Stimulated activated effector memory CD8-positive, alpha-beta T cell treated with anti-CD3 and anti-CD28 coated beads, Interleukin-12 subunit alpha, Interleukin-12 subunit beta, amount 100 ng/mL, for 72 hours (primary cell): Measurements from ENCODE around the gene AKAP9.
"Not testable (repeated sequence)": the region's sequence is repeated elsewhere in the genome, so short reads cannot be mapped to it uniquely, and the experiment has no call there.

Experiments used
- ATAC-seq: fragments of 150-1000 bp; cut with Tn5 transposase; 2 replicates; pipeline ENCODE4 v1.10.0; 2021
- DNase-seq, 2 donors: peaks; one replicate each; pipeline ENCODE4 v3.0.0; 2021 to 2022; ENCODE audit warnings: low spot score in 2 of 2
- H3K27ac Mint-ChIP-seq: one replicate; pipeline ENCODE4 v1.8.0; 2022; ENCODE audit warnings: mild to moderate bottlenecking, mixed read lengths
- H3K36me3 Mint-ChIP-seq: one replicate; pipeline ENCODE4 v1.8.0; 2022; ENCODE audit warnings: mild to moderate bottlenecking, mixed read lengths
- H3K4me1 Mint-ChIP-seq: one replicate; pipeline ENCODE4 v1.8.0; 2022; ENCODE audit warnings: mixed read lengths
- H3K4me3 Mint-ChIP-seq: one replicate; pipeline ENCODE4 v1.8.0; 2022; ENCODE audit warnings: mild to moderate bottlenecking, mixed read lengths
- H3K9me3 Mint-ChIP-seq: one replicate; pipeline ENCODE4 v1.8.0; 2022; ENCODE audit warnings: mixed read lengths

Gene AKAP9

DNA sequence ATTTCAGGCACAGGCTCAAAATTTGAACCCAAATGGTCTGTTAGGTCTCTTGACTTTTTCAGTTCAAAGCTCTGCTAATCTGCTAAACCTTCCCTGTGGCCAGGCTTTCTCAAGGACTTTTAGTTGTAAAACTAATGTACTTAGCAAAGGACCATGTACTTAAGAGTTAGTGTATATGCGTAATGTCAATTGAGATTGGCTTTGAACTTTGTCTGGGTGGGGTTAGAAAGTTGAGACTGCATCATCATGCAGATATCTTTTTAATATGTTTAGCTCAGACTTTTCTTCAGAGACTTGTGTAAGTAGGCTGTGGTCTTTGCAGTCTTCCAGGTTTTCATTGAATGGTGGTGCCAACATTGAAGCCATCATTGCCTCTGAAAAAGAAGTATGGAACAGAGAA lies 159.9 kb downstream of the AKAP9 start:
- Mint-ChIP-seq H3K4me1 (no peaks in the 10 kb centered on the region), H3K4me3 (no peak overlapping the region), H3K36me3 (peaks cover 88% of the 10 kb centered on the region), H3K9me3 (no peaks in the 10 kb centered on the region), H3K27ac (no peak overlapping the region)
- ATAC-seq (no peak), DNase-seq (no peak)

DNA sequence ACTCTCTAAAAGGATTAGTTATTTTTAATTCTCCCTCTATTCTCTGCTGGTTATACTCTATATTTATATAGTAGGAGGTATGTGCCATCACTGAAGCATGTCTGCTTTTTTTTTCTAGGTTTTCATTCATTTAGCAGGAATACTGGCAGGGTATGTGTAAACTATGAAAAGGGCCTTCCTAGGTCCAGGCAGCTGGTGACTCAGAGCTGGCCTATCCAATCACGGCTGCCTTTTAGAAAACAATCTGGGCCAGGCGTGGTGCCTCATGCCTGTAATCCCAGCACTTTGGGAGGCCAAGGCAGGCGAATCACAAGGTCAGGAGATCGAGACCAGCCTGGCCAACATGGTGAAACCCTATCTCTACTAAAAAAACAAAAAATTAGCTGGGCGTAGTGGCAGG lies 162.2 kb downstream of the AKAP9 start:
- DNase-seq, H3K4me1 Mint-ChIP-seq, H3K9me3 Mint-ChIP-seq, H3K27ac Mint-ChIP-seq, H3K4me3 Mint-ChIP-seq, ATAC-seq: not testable (repeated sequence)
- peaks cover 84% of the 10 kb centered on the region for H3K36me3 Mint-ChIP-seq

DNA sequence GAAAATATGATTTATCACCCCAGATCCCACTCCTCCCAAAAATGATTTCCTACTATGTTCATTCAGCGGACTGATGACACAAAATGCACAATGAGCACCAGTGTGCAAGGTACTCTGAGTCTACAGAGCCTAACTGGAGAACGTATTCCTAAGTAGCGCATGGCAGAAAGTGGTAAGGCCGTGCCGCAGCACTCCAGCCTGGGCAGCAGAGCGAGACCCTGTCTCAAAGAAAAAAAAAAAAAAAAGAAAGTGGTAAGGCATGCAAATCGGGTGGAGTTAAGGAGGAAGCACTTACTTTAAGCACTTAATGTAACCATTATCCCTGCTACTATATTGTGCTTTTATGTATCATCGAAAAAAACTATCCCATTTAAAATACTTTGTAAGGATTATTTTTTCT lies 168.2 kb downstream of the AKAP9 start:
- peaks cover 83% of the 10 kb centered on the region for H3K36me3 Mint-ChIP-seq
- H3K27ac Mint-ChIP-seq = peak overlapping the region; percentile 12
- DNase-seq = no peak

DNA sequence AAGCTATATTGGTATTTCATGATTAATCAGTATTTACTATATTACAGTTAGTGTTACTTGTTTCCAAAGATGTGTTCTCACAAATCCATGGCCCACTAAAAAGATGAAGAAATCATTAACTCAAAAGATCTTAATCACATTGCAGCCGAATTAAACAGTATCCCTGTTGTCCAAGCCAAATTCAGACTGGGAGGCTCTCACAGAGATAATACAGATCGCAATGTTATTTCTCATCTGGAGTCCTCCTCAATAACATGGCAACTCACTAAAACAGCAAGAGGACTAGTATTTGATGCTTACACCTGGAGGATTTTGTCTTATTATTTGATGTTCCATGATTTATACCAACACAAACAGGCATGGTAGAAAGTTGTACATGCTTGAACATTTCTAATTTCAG lies 170.2 kb downstream of the AKAP9 start:
- peaks cover 96% of the 10 kb centered on the region for H3K36me3 Mint-ChIP-seq
- H3K27ac Mint-ChIP-seq = no peak overlapping the region
- DNase-seq (no peak), ATAC-seq (no peak)
- H3K4me1 Mint-ChIP-seq = no peaks in the 10 kb centered on the region
- no peak overlapping the region for H3K4me3 Mint-ChIP-seq
- no peaks in the 10 kb centered on the region for H3K9me3 Mint-ChIP-seq

More for the DNA sequence above, 168.2 kb downstream of the AKAP9 start:
- ATAC-seq = no peak
- H3K4me3 Mint-ChIP-seq = no peak overlapping the region
- no peaks in the 10 kb centered on the region for H3K9me3 Mint-ChIP-seq
- H3K4me1 Mint-ChIP-seq = no peaks in the 10 kb centered on the region

DNA sequence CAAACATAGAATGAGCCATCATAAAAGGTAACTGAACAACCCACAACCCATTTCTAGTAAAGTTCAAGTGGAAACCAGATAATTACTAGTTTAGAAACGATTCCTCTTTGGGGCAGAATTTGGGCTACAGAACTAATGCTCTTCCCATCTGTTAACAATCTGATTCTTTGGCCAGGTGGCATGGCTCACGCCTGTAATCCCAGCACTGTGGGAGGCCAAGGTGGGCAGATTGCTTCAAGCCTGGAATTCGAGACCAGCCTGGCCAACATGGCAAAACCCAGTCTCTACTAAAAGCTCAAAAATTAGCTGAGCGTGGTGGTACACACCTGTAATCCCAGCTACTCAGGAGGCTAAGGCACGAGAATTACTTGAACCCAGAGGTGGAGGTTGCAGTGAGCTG lies 175.2 kb downstream of the AKAP9 start:
- no peak for ATAC-seq
- Mint-ChIP-seq H3K9me3 (no peaks in the 10 kb centered on the region), H3K36me3 (peaks cover 99% of the 10 kb centered on the region), H3K27ac (no peak overlapping the region), H3K4me1 (peaks cover 8% of the 10 kb centered on the region), H3K4me3 (no peak overlapping the region)
- no peak for DNase-seq

DNA sequence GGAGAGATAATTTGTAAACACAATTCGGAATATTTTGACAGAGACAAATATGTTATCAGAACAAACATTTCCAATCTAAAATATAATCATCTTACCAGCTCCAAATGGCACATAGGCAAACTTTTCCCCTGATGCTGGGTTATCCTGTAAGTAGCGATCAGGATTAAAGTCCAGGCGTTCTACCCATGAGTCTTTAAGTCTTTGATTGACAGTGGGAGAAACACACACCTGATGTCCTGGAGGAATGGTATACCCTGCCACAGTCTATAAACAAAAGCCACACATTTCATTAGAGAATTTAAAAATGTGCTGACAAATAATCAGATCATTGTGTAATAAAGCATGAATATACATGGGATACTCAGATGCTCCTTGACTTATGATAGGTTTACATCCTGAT lies 176.3 kb downstream of the AKAP9 start:
- no peak for DNase-seq
- Mint-ChIP-seq H3K27ac (no peak overlapping the region), H3K4me3 (no peak overlapping the region), H3K9me3 (no peaks in the 10 kb centered on the region), H3K4me1 (peaks cover 8% of the 10 kb centered on the region), H3K36me3 (peaks cover 100% of the 10 kb centered on the region)
- no peak for ATAC-seq

DNA sequence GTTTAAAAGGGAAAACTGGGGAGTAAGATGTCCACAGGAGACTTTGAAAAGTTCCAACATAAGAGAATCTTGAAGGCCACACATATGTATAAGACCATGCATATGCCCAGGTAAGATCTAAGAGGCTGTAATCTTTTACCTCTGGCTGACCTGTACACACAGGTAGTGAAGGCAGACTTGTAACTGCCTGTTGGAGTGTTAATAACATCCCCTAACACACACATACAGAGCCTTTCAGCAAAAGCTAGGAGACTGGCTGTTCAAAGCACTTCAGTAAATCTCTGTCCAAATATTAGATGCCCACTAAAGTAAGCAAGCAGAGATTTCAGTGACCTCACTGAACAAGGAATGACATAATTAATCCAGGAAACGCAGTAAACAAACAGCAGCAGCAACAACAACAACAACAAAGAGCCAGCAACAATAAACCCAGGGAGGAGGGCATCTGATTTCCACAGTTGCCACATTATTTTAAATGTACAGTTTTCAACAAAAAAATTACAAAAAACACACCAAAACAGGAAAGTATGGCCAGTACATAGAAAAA lies 178.6 kb downstream of the AKAP9 start:
- no peak overlapping the region for H3K27ac Mint-ChIP-seq

DNA sequence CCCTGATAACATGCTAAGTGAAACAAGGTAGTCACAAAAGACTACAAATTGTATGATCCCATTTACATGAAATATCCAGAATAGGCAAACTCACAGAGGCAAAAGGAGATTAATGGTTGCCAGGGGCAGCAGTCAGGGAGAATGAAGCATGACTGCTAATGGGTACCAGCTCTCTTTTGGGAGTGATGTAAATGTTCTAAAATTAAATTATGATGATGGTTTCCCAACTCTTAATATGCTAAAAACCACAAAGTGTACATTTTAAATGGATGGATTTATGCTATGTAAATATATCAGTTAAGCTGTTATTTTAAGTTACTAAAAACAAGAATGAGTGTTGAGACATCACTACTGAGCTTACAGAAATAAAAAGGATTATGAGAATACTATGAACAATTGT lies 181.0 kb downstream of the AKAP9 start:
- no peak for ATAC-seq
- peaks cover 100% of the 10 kb centered on the region for H3K36me3 Mint-ChIP-seq
- no peak overlapping the region for H3K4me3 Mint-ChIP-seq
- no peaks in the 10 kb centered on the region for H3K9me3 Mint-ChIP-seq
- H3K4me1 Mint-ChIP-seq = peaks cover 8% of the 10 kb centered on the region
- DNase-seq = no peak
- H3K27ac Mint-ChIP-seq = no peak overlapping the region

More for the DNA sequence above, 178.6 kb downstream of the AKAP9 start:
- Mint-ChIP-seq H3K9me3 (no peaks in the 10 kb centered on the region), H3K4me3 (no peak overlapping the region), H3K36me3 (peaks cover 100% of the 10 kb centered on the region), H3K4me1 (peaks cover 8% of the 10 kb centered on the region)
- DNase-seq = no peak
- no peak for ATAC-seq

DNA sequence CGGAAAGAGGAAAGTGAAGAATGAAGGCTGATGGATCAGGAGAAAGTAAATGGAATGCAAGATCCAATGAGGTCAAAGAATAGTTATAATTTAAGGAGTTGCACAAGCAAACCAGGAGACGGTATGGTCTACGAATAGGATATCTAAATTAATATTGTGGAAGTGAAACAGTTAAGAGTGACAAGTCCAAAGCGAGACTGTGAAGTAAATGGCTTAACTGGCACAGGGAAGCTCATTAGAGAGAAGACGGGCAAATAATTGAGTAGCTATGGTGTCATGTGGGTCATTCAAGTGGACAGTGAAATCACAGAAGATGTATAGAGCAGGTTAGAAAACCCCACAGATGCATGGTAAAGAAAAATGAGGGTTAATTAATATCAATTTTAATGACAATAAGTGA lies 190.4 kb downstream of the AKAP9 start:
- ATAC-seq = no peak
- Mint-ChIP-seq H3K9me3 (no peaks in the 10 kb centered on the region), H3K27ac (no peak overlapping the region), H3K4me1 (peaks cover 30% of the 10 kb centered on the region), H3K4me3 (no peak overlapping the region), H3K36me3 (peaks cover 78% of the 10 kb centered on the region)
- no peak for DNase-seq

DNA sequence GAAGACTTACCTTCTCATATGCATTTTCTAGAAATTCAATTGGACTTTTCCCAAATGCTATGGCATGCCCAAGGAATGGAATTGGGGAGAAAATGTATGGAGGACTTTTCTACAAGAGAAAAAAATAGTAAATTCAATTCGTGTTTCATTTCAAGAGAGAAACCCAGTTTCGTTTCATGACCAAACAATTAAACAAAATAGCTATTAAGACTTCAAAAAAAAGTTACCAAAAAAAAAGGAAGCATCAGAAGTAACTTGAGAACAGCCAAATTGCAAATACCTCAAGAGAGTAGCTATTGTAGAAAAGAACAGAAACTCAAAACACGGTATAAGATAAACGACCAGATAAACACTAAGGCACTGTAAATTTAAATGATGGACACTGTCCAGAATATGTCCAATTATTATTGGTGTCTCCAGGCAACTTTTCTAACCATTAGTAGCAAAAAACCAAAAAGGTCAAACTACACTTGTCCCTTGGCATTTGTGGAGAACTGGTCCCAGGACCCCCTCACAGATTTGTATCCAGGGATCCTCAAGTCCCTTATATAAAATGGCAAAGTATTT lies 191.2 kb downstream of the AKAP9 start:
- Mint-ChIP-seq H3K27ac (no peak overlapping the region), H3K4me3 (no peak overlapping the region), H3K4me1 (peaks cover 31% of the 10 kb centered on the region), H3K9me3 (no peaks in the 10 kb centered on the region), H3K36me3 (peaks cover 70% of the 10 kb centered on the region)
- ATAC-seq (no peak), DNase-seq (no peak)

DNA sequence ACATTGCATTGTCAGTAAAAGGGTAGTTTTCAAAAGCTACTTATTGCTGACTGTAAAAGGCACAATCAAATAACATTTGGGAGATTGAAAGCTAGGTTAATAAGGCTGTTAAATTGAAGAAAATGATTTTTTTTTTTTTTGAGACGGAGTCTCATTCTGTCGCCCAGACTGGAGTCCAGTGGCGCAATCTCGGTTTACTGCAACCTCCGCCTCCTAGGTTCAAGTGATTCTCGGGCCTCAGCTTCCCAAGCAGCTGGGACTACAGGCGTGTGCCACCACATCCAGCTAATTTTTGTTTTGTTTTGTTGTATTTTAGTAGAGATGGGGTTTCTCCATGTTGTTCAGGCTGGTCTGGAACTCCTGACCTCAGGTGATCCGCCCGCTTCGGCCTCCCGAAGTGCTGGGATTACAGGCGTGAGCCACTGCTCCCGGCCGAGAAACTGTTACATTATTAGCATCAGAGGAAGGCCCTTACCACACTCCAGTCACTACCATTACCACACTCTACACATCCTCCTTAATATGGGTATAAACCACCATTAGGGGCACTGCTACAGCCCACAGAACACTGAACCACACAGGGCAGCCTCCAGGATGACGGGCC lies 192.6 kb downstream of the AKAP9 start:
- Mint-ChIP-seq H3K4me3 (peak overlapping the region; percentile 98), H3K36me3 (peaks cover 57% of the 10 kb centered on the region), H3K9me3 (no peaks in the 10 kb centered on the region), H3K27ac (peak overlapping the region; percentile 98), H3K4me1 (peaks cover 31% of the 10 kb centered on the region)
- ATAC-seq (peak; percentile 39), DNase-seq (no peak)

DNA sequence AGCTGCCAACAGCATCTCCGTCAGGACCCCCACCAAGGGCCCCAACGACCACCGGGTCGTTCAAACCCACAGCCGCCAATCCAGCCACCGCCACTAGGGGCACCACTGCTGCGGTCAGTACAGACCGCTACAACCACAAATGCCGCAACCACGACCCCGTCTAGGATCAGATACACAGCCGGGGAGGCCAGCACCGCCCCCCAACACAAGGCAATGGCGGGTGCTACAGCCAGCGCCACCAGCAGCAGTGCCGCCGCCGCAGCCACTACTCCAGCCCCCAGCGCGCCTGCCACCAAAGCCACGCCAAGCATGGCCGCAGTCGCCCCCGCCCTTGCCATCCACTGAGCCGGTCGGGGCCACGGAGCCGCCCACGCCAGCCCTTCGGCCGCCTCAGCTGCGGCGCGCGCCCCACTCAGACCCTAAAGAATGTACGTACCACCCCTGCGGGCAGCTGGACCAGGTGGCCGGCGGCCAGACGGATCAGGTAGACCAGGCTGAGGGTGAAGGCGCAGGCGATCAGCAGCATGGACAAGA lies 193.1 kb downstream of the AKAP9 start:
- Mint-ChIP-seq H3K4me3 (peak overlapping the region; percentile 98), H3K4me1 (peaks cover 31% of the 10 kb centered on the region), H3K27ac (peak overlapping the region; percentile 98), H3K9me3 (no peaks in the 10 kb centered on the region), H3K36me3 (peaks cover 51% of the 10 kb centered on the region)
- DNase-seq (peak; percentile 59 to 85), ATAC-seq (peak; percentile 56)

DNA sequence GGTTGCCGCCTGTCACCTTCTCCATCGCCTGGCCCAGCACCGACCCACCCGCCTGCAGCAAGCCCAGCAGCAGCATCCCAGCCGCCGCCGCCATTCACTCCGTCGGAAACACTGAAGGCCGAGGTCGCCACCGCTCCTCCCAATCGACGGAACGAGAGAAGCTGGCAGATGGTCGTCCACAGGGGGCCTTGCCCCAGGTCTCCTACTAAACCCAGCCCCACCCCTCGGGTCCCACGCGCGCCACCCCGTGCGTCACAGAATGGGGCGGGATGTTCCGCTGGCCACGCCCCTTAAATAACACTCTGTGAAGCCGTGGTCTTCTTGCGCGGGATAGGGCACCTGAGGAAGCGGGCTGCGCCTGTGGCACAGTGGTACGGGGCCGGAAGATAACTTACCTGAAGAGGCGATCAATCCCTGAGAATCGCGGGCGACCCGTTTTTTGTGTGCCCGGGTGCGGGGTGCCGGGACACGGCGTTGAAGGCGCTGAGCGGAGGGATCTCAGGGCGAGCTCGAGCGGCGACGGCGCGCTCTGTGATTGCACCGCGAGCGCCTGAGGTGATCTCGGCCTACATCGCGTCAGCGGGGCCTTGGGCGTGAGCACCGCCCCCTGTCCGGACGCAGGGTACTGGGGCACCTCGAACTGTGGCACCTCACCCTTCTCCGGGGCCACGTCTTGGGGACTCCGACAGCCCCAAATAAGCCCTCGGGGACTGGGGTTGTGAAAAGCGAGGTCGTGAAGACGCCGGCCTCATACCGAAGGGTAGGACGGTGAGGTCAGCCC lies 193.8 kb downstream of the AKAP9 start, which contains the start of gene CYP51A1:
TSS of gene CYP51A1 (minus strand) at position 207 of the 781 bp plus-strand sequence. CDS start at position 94, 113 bp downstream.
- DNase-seq = peak; percentile 94 to 98
- H3K9me3 Mint-ChIP-seq = no peaks in the 10 kb centered on the region
- peaks cover 44% of the 10 kb centered on the region for H3K36me3 Mint-ChIP-seq
- peak within 1 kb of the TSS; percentile 98 for H3K27ac Mint-ChIP-seq
- peaks cover 30% of the 10 kb centered on the region for H3K4me1 Mint-ChIP-seq
- H3K4me3 Mint-ChIP-seq = peak within 1 kb of the TSS; percentile 98
- peak; percentile 94 for ATAC-seq

DNA sequence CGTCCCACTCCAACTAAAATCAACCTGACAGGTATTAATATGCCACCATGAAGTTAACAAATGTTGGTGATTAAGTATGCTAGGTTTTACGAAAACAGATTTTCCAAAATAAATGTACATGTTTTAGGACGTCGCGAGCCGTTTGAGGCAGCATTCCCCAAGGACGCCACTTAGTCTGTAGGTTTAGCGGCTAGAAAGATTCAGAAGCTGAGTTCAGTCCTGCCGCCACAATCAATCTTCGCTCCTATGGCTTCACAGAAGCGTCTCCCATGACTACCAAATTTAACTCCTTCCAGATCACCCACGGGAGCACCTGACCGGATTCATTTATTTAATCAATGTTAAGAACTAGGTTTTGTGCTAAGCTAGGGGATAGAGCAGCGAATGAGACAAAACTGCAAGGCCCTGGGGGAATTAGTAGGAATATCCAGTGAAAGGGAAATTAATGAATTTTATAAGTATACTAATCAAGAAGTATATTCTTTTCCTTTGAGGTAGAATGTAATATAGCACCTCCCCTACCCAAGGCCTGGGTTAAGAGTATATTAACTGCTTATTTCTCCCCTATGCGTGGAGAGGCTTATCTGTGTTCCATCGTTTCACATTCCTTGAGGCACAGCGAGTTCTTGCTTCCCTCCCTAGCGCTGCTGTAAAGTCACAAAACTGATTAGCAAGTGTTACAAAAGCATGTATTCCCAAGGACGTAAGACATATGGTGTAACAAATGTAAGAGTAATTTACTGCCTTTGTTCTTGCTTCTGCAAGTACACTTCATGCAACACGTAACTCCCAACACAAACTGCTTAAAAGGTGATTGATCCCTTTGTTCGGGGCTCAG lies 194.6 kb downstream of the AKAP9 start:
- ATAC-seq (no peak), DNase-seq (no peak)
- H3K4me3 Mint-ChIP-seq = peak overlapping the region; percentile 98
- no peaks in the 10 kb centered on the region for H3K9me3 Mint-ChIP-seq
- peaks cover 36% of the 10 kb centered on the region for H3K36me3 Mint-ChIP-seq
- peaks cover 25% of the 10 kb centered on the region for H3K4me1 Mint-ChIP-seq
- peak overlapping the region; percentile 98 for H3K27ac Mint-ChIP-seq

DNA sequence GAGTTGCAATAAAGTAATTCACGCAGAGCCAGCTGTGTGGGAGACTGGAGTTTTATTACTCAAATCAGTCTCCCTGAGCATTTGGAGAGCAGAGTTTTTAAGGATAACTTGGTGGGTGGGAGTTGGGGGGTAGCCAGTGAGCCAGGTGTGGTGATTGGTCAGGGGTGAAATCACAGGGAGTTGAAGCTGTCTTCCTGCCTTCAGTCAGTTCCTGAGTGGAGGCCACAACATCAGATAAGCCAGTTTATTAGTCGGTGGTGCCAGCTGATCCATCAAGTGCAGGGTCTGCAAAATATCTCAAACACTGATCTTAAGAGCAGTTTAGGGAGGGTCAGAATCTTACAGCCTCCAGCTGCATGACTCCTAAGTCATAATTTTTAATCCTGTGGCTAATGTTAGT lies 196.9 kb downstream of the AKAP9 start:
- ATAC-seq (no peak), DNase-seq (no peak)
- peaks cover 20% of the 10 kb centered on the region for H3K36me3 Mint-ChIP-seq
- peaks cover 14% of the 10 kb centered on the region for H3K4me1 Mint-ChIP-seq
- no peak overlapping the region for H3K27ac Mint-ChIP-seq
- H3K9me3 Mint-ChIP-seq = no peaks in the 10 kb centered on the region
- H3K4me3 Mint-ChIP-seq = no peak overlapping the region
